IMR-90 (cell line): ENCODE results near the gene PPM1H. TPM values are rescaled to one million over a fixed set of nuclear protein-coding genes. Genes with fewer than 3 reads are reported as not detected.

Experiments
- ATAC-seq: fragments of 200-7000 bp; cut with Tn5 transposase; 2 replicates; pipeline ENCODE4 v1.9.1; 2020; ENCODE audit warnings: low read depth, mild to moderate bottlenecking, moderate library complexity
- BruUV-seq: library from RNA; stranded (reverse); fragments of 400-500 nt; replicated peaks from 2 replicates; lab custom pipeline; 2021; lab: Mats Ljungman, UMichigan
- CTCF ChIA-PET: fragments of 300-600 bp; formaldehyde crosslinking; extraction: SDS; loops from one replicate; lab custom pipeline; 2021; ENCODE audit warnings: antibody characterized with exemption; lab: Yijun Ruan, JAX
- POLR2A ChIA-PET: fragments of 300-600 bp; sonication (Branson Sonifier 250); formaldehyde crosslinking; loops from one replicate; lab custom pipeline; 2022; ENCODE audit warnings: antibody characterized with exemption; ENCODE audit not compliant: unreplicated experiment; lab: Charles Lee
- DNase-seq: peaks from one replicate; pipeline ENCODE4 v3.0.0; 2013
- H2AFZ ChIP-seq: replicated peaks from 2 replicates; pipeline ENCODE3; 2013; ENCODE audit warnings: low read length, mild to moderate bottlenecking; ENCODE audit not compliant: poor library complexity
- H2AK5ac ChIP-seq: 2 replicates; pipeline ENCODE4 v1.6.1; 2013; ENCODE audit warnings: low read depth, low read length, inconsistent platforms
- H2AK9ac ChIP-seq: replicated peaks from 2 replicates; pipeline ENCODE3; 2013; ENCODE audit warnings: mild to moderate bottlenecking, low read depth, low read length, moderate library complexity; ENCODE audit not compliant: poor library complexity
- H2BK120ac ChIP-seq: 2 replicates; pipeline ENCODE4 v1.6.1; 2013; ENCODE audit warnings: low read depth, low read length, inconsistent platforms
- H2BK15ac ChIP-seq: 3 replicates; pipeline ENCODE4 v1.6.1; 2013; ENCODE audit warnings: low read depth, low read length, inconsistent platforms
- H2BK20ac ChIP-seq: 2 replicates; pipeline ENCODE4 v1.6.1; 2013; ENCODE audit warnings: low read depth, mild to moderate bottlenecking, inconsistent platforms, low read length, moderate library complexity
- H2BK5ac ChIP-seq: 2 replicates; pipeline ENCODE4 v1.6.1; 2013; ENCODE audit warnings: mild to moderate bottlenecking, low read depth, low read length, inconsistent platforms; ENCODE audit not compliant: poor library complexity, severe bottlenecking
- H3K14ac ChIP-seq: replicated peaks from 2 replicates; pipeline ENCODE4 v1.6.1; 2013; ENCODE audit warnings: low read depth, low read length, inconsistent platforms
- H3K18ac ChIP-seq: 2 replicates; pipeline ENCODE4 v1.6.1; 2013; ENCODE audit warnings: low read depth, low read length, control low read depth
- H3K23ac ChIP-seq: 2 replicates; pipeline ENCODE4 v1.6.1; 2013; ENCODE audit warnings: low read depth, low read length, inconsistent platforms
- H3K27ac ChIP-seq: 2 replicates; pipeline ENCODE4 v1.5.1; 2013; ENCODE audit warnings: mild to moderate bottlenecking, control low read depth, low read length; ENCODE audit not compliant: insufficient read depth
- H3K27me3 ChIP-seq: 2 replicates; pipeline ENCODE4 v1.6.1; 2013; ENCODE audit warnings: low read length; ENCODE audit not compliant: control insufficient read depth, insufficient read depth
- H3K36me3 ChIP-seq: 2 replicates; pipeline ENCODE4 v1.6.1; 2013; ENCODE audit warnings: low read length, mixed read lengths; ENCODE audit not compliant: control insufficient read depth, insufficient read depth
- H3K4ac ChIP-seq: 2 replicates; pipeline ENCODE4 v1.6.1; 2013; ENCODE audit warnings: low read depth, low read length, inconsistent platforms
- H3K4me1 ChIP-seq: 2 replicates; pipeline ENCODE4 v1.6.1; 2013; ENCODE audit warnings: low read length, mixed read lengths; ENCODE audit not compliant: control insufficient read depth, insufficient read depth
- H3K4me2 ChIP-seq: 2 replicates; pipeline ENCODE4 v1.6.1; 2013; ENCODE audit warnings: low read depth, mild to moderate bottlenecking, control low read depth, low read length, moderate library complexity
- H3K4me3 ChIP-seq: 2 replicates; pipeline ENCODE4 v1.5.1; 2013; ENCODE audit warnings: low read depth, mild to moderate bottlenecking, control low read depth, low read length, moderate library complexity; ENCODE audit not compliant: insufficient read depth
- H3K56ac ChIP-seq: 2 replicates; pipeline ENCODE4 v1.6.1; 2013; ENCODE audit warnings: low read length, inconsistent platforms; ENCODE audit not compliant: insufficient read depth; ENCODE audit errors: extremely low read depth
- H3K79me1 ChIP-seq, 2 experiments: 2 replicates each; pipeline ENCODE4 v1.6.1; 2013; ENCODE audit warnings: low read length in 2 of 2, inconsistent platforms in 1 of 2, low read depth in 1 of 2
- H3K9ac ChIP-seq: 2 replicates; pipeline ENCODE4 v1.6.1; 2013; ENCODE audit warnings: low read depth, low read length, control low read depth
- H3K9me1 ChIP-seq: 2 replicates; pipeline ENCODE4 v1.6.1; 2013; ENCODE audit warnings: low read length, inconsistent platforms; ENCODE audit not compliant: insufficient read depth
- H3K9me3 ChIP-seq: 2 replicates; pipeline ENCODE4 v1.6.1; 2013; ENCODE audit warnings: low read length; ENCODE audit not compliant: control insufficient read depth, insufficient read depth
- H4K20me1 ChIP-seq: 2 replicates; pipeline ENCODE4 v1.6.1; 2013; ENCODE audit warnings: low read length, inconsistent platforms; ENCODE audit not compliant: insufficient read depth
- H4K5ac ChIP-seq: 2 replicates; pipeline ENCODE4 v1.6.1; 2013; ENCODE audit warnings: mild to moderate bottlenecking, low read depth, low read length, control low read depth
- H4K8ac ChIP-seq, 2 experiments: 2 replicates each; pipeline ENCODE4 v1.6.1; 2013; ENCODE audit warnings: low read depth in 2 of 2, low read length in 2 of 2, control low read depth in 1 of 2, inconsistent platforms in 1 of 2
- H4K91ac ChIP-seq: 2 replicates; pipeline ENCODE4 v1.6.1; 2013; ENCODE audit warnings: low read depth, low read length, inconsistent platforms; ENCODE audit not compliant: insufficient read depth
- BHLHE40 ChIP-seq: fragments of 150-350 bp; IDR thresholded peaks from 2 replicates; pipeline ENCODE4 v1.6.1; 2016; ENCODE audit warnings: mild to moderate bottlenecking, low read depth, low read length
- CEBPB ChIP-seq: IDR thresholded peaks from 2 replicates; pipeline ENCODE4 v1.6.1; 2012; ENCODE audit warnings: low read depth, low read length, improper control_type of control experiment
- ELK1 ChIP-seq: fragments of 150-350 bp; IDR thresholded peaks from 2 replicates; pipeline ENCODE4 v1.6.1; 2016; ENCODE audit warnings: low read depth, mild to moderate bottlenecking, low read length, moderate library complexity, borderline replicate concordance
- FOS ChIP-seq: fragments of 150-350 bp; IDR thresholded peaks from 2 replicates; pipeline ENCODE4 v1.6.1; 2016; ENCODE audit warnings: low read depth, low read length
- MAZ ChIP-seq: IDR thresholded peaks from 2 replicates; pipeline ENCODE4 v1.6.1; 2012; ENCODE audit warnings: low read depth, mild to moderate bottlenecking, low read length, improper control_type of control experiment, moderate library complexity, borderline replicate concordance
- MXI1 ChIP-seq: IDR thresholded peaks from 2 replicates; pipeline ENCODE4 v1.6.1; 2012; ENCODE audit warnings: low read depth, mild to moderate bottlenecking, low read length, moderate library complexity, borderline replicate concordance
- NFE2L2 ChIP-seq: fragments of 150-350 bp; IDR thresholded peaks from 2 replicates; pipeline ENCODE4 v1.6.1; 2016; ENCODE audit warnings: low read depth, mild to moderate bottlenecking, low read length
- RAD21 ChIP-seq: IDR thresholded peaks from 2 replicates; pipeline ENCODE4 v1.6.1; 2012; ENCODE audit warnings: low read length, improper control_type of control experiment
- RCOR1 ChIP-seq: IDR thresholded peaks from 2 replicates; pipeline ENCODE4 v1.6.1; 2012; ENCODE audit warnings: mild to moderate bottlenecking, low read length, improper control_type of control experiment; ENCODE audit not compliant: insufficient replicate concordance
- SMC3 ChIP-seq: fragments of 150-350 bp; IDR thresholded peaks from 2 replicates; pipeline ENCODE4 v1.6.1; 2016; ENCODE audit warnings: low read depth, mild to moderate bottlenecking, antibody characterized with exemption, low read length, moderate library complexity
- WGBS, 2 experiments: methylation state at CpG; one replicate each; pipeline versions ENCODE4 v1.1.5 to v1.1.7; 2013; ENCODE audit warnings: missing lambda C conversion rate in 2 of 2; ENCODE audit not compliant: insufficient read length in 1 of 2; ENCODE audit errors: extremely low coverage in 2 of 2; 5-methylcytosine and 5-hydroxymethylcytosine counted together
- dilution Hi-C: fragments of 300-500 bp; cut with HindIII; formaldehyde crosslinking; loops from one replicate; pipeline ENCODE4 v1.14.3; 2018; ENCODE audit warnings: low sequenced_read_pairs; ENCODE audit not compliant: unreplicated experiment
- in situ Hi-C: fragments of 300-500 bp; cut with MboI; formaldehyde crosslinking; loops from 3 replicates; pipeline ENCODE4 v1.14.3; 2019; ENCODE audit warnings: low sequenced_read_pairs, inconsistent platforms, mixed read lengths
- intact Hi-C: fragments of 100-400 bp; cut with micrococcal nuclease; formaldehyde crosslinking; loops from 2 replicates; pipeline ENCODE4 v1.10.0; 2022
- polyA plus RNA-seq, 3 experiments: library from polyadenylated mRNA; depleted of rRNA; stranded (reverse); fragments of >200 nt; gene quantifications; 2 replicates each; pipeline ENCODE4 v1.2.3, GENCODE V29; 2012; ENCODE audit warnings: low replicate concordance in 1 of 3
- total RNA-seq: library from RNA; depleted of rRNA; stranded (reverse); fragments of >200 nt; gene quantifications from 2 replicates; pipeline ENCODE4 v1.2.3, GENCODE V29; 2012

The PPM1H gene
- total and polyA plus RNA-seq, 2 of the 4 experiments (the other 2 are of a cell fraction): 0.14 to 0.18 TPM

GRCh38 chr12:62878211-62878610 is 56.7 kb downstream of the PPM1H start:
- Histone ChIP-seq H3K18ac (no peak overlapping the region), H4K20me1 (no peaks in the 10 kb centered on the region), H4K91ac (no peak overlapping the region), H3K56ac (no peak overlapping the region), H3K36me3 (no peaks in the 10 kb centered on the region), H3K4me1 (no peaks in the 10 kb centered on the region), H3K27ac (no peak overlapping the region), H2AK5ac (no peak overlapping the region), H2BK15ac (no peak overlapping the region), H3K27me3 (peaks cover 16% of the 10 kb centered on the region), H3K23ac (no peak overlapping the region), H3K9me1 (no peaks in the 10 kb centered on the region), H4K8ac (no peak overlapping the region), H4K5ac (no peak overlapping the region), H2BK120ac (no peak overlapping the region), H2BK5ac (no peak overlapping the region), H2AFZ (no peak overlapping the region), H3K4me3 (no peak overlapping the region), H3K79me1 (no peaks in the 10 kb centered on the region), H2BK20ac (no peak overlapping the region), H3K9ac (no peak overlapping the region), H3K9me3 (no peaks in the 10 kb centered on the region), H3K14ac (no peak overlapping the region), H2AK9ac (no peak overlapping the region), H3K4me2 (no peak overlapping the region), H3K4ac (no peak overlapping the region)
- ChIA-PET POLR2A (no interaction called here), CTCF (no interaction called here)
- no TSS peak for BruUV-seq
- WGBS, 2 experiments: no CpG with 5 or more reads among the region's 2 CpGs
- intact Hi-C loops (no loop called here), in situ Hi-C loops (no loop called here), dilution Hi-C loops (no loop called here)
- ATAC-seq (no peak), DNase-seq (no peak)
- no peak for TF ChIP-seq SMC3
- TF ChIP-seq NFE2L2: no peak
- no peak for TF ChIP-seq BHLHE40
- TF ChIP-seq FOS: no peak
- no peak for TF ChIP-seq MXI1
- no peak for TF ChIP-seq ELK1
- TF ChIP-seq CEBPB: no peak
- TF ChIP-seq RCOR1: no peak
- no peak for TF ChIP-seq RAD21
- TF ChIP-seq MAZ: no peak
